EL (cell line): ENCODE measurements around the gene EN1.

Source experiments
- DNase-seq: peaks from one replicate; pipeline ENCODE4 v3.0.0-alpha.2; 2016

Gene EN1

GRCh38 chr2:118855451-118856279, 8.2 kb upstream of the EN1 start:
- peak; percentile 70 for DNase-seq

GRCh38 chr2:118854507-118855345, 7.3 kb upstream of the EN1 start:
- DNase-seq, result no peak

- DNase-seq, result no peak
Measured at GRCh38 chr2:118853651-118854291, 6.3 kb upstream of the EN1 start.

GRCh38 chr2:118853129-118853640, 5.7 kb upstream of the EN1 start:
- no peak for DNase-seq

- no peak for DNase-seq
Measured at GRCh38 chr2:118852605-118853128, 5.2 kb upstream of the EN1 start.

GRCh38 chr2:118851650-118852049, 4.2 kb upstream of the EN1 start:
- DNase-seq, result no peak

GRCh38 chr2:118850901-118851415, 3.5 kb upstream of the EN1 start:
- no peak for DNase-seq

- DNase-seq, result no peak
Measured at GRCh38 chr2:118850168-118850900, 2.9 kb upstream of the EN1 start.

- DNase-seq, result no peak
Measured at GRCh38 chr2:118849226-118850167, 2.0 kb upstream of the EN1 start.

GRCh38 chr2:118848381-118849225, 1.2 kb upstream of the EN1 start:
- no peak for DNase-seq

- no peak for DNase-seq
Measured at GRCh38 chr2:118847762-118848172, 319 bp upstream of the EN1 start.

- DNase-seq, result no peak
Measured at GRCh38 chr2:118846442-118846952, 951 bp downstream of the EN1 start.

GRCh38 chr2:118845522-118846441, 1.7 kb downstream of the EN1 start:
- no peak for DNase-seq

GRCh38 chr2:118845005-118845521, 2.4 kb downstream of the EN1 start:
- no peak for DNase-seq

- no peak for DNase-seq
Measured at GRCh38 chr2:118844261-118845004, 3.0 kb downstream of the EN1 start.

GRCh38 chr2:118843483-118844132, 3.8 kb downstream of the EN1 start:
- no peak for DNase-seq
